Body of pancreas (tissue), 4 donors: ENCODE data around the gene PRMT7.

Experiments
- POLR2A ChIP-seq, 3 donors: fragments of 450-650 bp; IDR thresholded peaks; one replicate each; pipeline ENCODE4 v1.6.1; 2016; ENCODE audit warnings: antibody characterized with exemption in 3 of 3, mild to moderate bottlenecking in 2 of 3
- TF ChIP-seq, protein P1 (sequence below), 7 experiments: fragments of 450-650 bp in 4 of 7; fragments of 200-600 bp in 3 of 7; sonication (generic) in 3 of 7; IDR thresholded peaks; one replicate each; pipeline ENCODE4 v1.5.1; 2016 to 2019; ENCODE audit warnings: antibody characterized with exemption in 7 of 7

DNA sequence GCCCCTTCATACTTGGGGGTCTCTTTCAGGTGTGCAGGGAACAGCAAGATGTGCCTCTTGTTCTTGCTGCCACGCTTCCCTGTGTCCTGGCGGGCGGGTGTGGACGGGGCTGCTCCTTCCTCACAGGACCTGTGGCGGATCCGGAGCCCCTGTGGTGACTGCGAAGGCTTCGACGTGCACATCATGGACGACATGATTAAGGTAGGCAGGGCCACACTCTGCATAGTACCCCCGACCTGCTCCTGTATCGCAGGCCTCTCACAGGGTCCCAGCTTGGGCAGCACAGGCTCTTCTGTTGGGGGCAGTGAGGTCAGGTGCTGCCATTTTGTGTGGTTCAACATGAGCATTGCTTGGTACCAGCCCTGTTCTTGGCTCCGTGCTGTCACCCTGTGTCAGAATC lies 42.5 kb downstream of the PRMT7 start:
- TF ChIP-seq, protein P1, sequence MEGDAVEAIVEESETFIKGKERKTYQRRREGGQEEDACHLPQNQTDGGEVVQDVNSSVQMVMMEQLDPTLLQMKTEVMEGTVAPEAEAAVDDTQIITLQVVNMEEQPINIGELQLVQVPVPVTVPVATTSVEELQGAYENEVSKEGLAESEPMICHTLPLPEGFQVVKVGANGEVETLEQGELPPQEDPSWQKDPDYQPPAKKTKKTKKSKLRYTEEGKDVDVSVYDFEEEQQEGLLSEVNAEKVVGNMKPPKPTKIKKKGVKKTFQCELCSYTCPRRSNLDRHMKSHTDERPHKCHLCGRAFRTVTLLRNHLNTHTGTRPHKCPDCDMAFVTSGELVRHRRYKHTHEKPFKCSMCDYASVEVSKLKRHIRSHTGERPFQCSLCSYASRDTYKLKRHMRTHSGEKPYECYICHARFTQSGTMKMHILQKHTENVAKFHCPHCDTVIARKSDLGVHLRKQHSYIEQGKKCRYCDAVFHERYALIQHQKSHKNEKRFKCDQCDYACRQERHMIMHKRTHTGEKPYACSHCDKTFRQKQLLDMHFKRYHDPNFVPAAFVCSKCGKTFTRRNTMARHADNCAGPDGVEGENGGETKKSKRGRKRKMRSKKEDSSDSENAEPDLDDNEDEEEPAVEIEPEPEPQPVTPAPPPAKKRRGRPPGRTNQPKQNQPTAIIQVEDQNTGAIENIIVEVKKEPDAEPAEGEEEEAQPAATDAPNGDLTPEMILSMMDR (IDR thresholded peaks at IDR 0.05): no peak
- no peak for TF ChIP-seq POLR2A (IDR thresholded peaks at IDR 0.05)
